Subcutaneous adipose tissue (tissue), 4 donors: ENCODE results near the gene HIGD1A. TPM values are rescaled to one million over a fixed set of nuclear protein-coding genes. Genes with fewer than 3 reads are reported as not detected.

Experiments
- small RNA-seq: library from RNA; depleted of rRNA; stranded (forward); fragments of <200 nt; gene quantifications from one replicate; pipeline ENCODE3, GENCODE V24; 2016
- total RNA-seq, 4 donors: library from RNA; depleted of rRNA; stranded (reverse); fragments of >200 nt; gene quantifications; one replicate each; pipeline ENCODE4 v1.1.0, GENCODE V29; 2016
- TF ChIP-seq, protein P1 (sequence below): fragments of 450-650 bp; IDR thresholded peaks from one replicate; pipeline ENCODE4 v1.5.1; 2016; ENCODE audit warnings: low read depth, mild to moderate bottlenecking, control low read depth, antibody characterized with exemption, moderate library complexity

The HIGD1A gene
- total RNA-seq, 4 donors from 2014 or later, result 115 to 236 (median 161) TPM

DNA sequence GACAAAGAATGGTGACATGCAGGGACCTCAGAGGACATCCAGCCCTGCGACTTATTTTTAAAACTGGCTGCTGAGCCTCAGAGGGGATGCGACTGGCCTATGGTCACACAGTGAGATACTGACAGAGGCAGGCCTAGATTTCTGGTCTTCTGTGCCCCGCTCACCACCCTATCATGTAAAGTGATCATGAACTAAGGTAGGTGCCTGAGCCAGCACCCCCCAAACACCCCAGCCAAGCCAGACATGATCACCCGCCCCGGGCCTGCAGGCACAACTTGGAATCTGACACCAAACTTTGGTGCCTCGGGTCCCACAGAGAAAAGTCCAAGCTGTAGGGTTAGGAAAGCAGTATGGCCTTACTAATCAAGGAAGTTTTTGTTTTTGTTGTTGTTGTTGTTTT lies 67.8 kb downstream of the HIGD1A start:
- TF ChIP-seq, protein P1, sequence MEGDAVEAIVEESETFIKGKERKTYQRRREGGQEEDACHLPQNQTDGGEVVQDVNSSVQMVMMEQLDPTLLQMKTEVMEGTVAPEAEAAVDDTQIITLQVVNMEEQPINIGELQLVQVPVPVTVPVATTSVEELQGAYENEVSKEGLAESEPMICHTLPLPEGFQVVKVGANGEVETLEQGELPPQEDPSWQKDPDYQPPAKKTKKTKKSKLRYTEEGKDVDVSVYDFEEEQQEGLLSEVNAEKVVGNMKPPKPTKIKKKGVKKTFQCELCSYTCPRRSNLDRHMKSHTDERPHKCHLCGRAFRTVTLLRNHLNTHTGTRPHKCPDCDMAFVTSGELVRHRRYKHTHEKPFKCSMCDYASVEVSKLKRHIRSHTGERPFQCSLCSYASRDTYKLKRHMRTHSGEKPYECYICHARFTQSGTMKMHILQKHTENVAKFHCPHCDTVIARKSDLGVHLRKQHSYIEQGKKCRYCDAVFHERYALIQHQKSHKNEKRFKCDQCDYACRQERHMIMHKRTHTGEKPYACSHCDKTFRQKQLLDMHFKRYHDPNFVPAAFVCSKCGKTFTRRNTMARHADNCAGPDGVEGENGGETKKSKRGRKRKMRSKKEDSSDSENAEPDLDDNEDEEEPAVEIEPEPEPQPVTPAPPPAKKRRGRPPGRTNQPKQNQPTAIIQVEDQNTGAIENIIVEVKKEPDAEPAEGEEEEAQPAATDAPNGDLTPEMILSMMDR, result no peak

- TF ChIP-seq, protein P1, result no peak
These were observed 68.2 kb downstream of the HIGD1A start for GRCh38 chr3:42736081-42736480.

GRCh38 chr3:42735615-42736014 lies 68.7 kb downstream of the HIGD1A start:
- TF ChIP-seq, protein P1, result no peak

DNA sequence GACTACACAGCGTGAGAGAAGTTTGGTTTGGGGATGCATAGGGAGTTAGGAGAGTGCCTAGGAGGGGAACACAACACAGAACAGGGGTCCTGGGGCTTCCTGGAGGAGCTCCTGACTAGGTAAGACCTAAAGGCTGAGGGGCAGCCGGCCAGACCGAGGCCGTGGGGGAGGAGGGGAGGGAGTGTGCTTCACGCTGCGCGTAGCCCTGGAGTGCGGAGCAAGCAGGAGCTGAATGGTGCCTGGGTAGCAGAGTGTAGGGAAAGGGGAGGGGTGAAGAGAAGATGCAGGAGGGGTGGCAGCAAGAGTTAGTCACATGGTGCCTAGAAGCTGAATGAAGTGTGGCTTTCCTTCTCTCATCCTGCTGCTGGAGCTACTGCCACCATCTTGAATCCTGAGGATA lies 69.3 kb downstream of the HIGD1A start:
- TF ChIP-seq, protein P1, result no peak

GRCh38 chr3:42734263-42734860 lies 69.9 kb downstream of the HIGD1A start:
- TF ChIP-seq, protein P1, result no peak

- TF ChIP-seq, protein P1, result no peak
These were observed 70.6 kb downstream of the HIGD1A start for GRCh38 chr3:42733501-42734262.

Small RNAs within 50 kb of the gene (small RNA-seq; reads per million reads assigned to genes)
- gene CCDC13, result not detected

Other genes with a start within 250 kb of the HIGD1A start
- gene SEC22C, start 222.5 kb downstream of the HIGD1A start, total RNA-seq, result 10 to 100 TPM; 45.6 to 64.3 (median 53.1) TPM
- 10 to 100 TPM in 3 of 4 donors, 1 to 10 TPM in 1; 5.7 to 41.7 (median 22.2) TPM for gene SS18L2, start 213.6 kb downstream of the HIGD1A start, total RNA-seq
- gene NKTR, start 203.8 kb downstream of the HIGD1A start, total RNA-seq, result 100 to 1,000 TPM; 130 to 244 (median 148) TPM
- gene ZBTB47, start 150.8 kb downstream of the HIGD1A start, total RNA-seq, result 10 to 100 TPM; 24.1 to 47.3 (median 32.7) TPM
- not detected for gene KLHL40, start 119.0 kb downstream of the HIGD1A start, total RNA-seq
- gene HHATL, start 101.7 kb downstream of the HIGD1A start, total RNA-seq, result under 1 TPM in 1 of 4 donors, not detected in 3; 0.17 TPM
- 1 to 10 TPM in 3 of 4 donors, not detected in 1; 2.9 to 6.6 (median 3.3) TPM for gene CCDC13, start 31.2 kb downstream of the HIGD1A start, total RNA-seq
- gene ACKR2, start 5.0 kb upstream of the HIGD1A start, total RNA-seq, result 10 to 100 TPM in 2 of 4 donors, 1 to 10 TPM in 2; 7.3 to 22.7 (median 11.2) TPM
- gene CYP8B1, start 71.4 kb upstream of the HIGD1A start, total RNA-seq, result not detected
- 1 to 10 TPM; 4.9 to 9.5 (median 7.9) TPM for gene ZNF662, start 101.7 kb upstream of the HIGD1A start, total RNA-seq
- 10 to 100 TPM in 2 of 4 donors, 1 to 10 TPM in 2; 3.6 to 16.5 (median 7.9) TPM for gene GASK1A, start 174.8 kb upstream of the HIGD1A start, total RNA-seq